Fibroblast of skin of left biceps (primary cell): ENCODE data around the gene CFAP57.
"Not testable (repeated sequence)": the region's sequence is repeated elsewhere in the genome, so short reads cannot be mapped to it uniquely, and the experiment has no call there.

ENCODE experiments used
- DNase-seq, 2 experiments: peaks; one replicate each; pipeline ENCODE4 v3.0.0-alpha.2; 2013; ENCODE audit warnings: low read depth in 2 of 2

The CFAP57 gene

DNA sequence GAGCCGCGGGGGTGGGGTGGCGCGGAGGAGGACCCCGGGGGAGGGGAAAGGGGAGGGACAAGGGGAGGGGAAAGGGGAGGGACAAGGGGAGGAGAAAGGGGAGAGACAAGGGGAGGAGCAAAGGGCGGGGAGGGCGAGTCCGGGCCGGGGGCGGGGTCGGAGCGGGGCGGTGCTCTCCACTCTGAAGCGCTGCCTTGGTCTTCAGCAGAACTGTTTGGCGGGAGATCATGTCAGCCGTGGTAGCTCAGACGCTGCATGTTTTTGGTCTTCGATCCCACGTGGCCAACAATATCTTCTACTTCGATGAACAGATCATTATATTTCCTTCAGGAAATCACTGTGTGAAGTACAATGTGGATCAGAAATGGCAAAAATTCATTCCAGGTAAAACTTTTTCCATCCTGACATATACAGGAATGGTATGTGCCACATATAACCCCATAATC, 420 bp downstream of the CFAP57 start:
- peak; percentile 55 to 63 for DNase-seq

DNA sequence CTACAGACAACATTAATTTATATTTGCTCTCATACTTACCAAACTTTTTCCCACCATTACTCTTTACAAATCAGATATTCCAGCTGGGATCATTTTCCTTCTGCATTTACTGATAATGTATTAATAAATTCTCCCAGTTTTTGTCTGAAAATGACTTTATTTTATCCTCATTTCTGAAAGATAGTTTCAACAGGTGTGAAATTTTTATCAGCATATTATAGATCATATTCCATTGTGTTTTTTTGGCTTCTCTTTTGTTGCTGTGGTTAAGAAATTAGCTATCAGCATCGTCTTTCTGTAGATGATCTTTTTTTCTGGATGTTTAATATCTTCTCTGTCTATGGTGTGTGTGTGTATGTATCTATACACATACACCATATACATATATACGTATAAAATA, 2.7 kb downstream of the CFAP57 start:
- DNase-seq, result no peak

DNA sequence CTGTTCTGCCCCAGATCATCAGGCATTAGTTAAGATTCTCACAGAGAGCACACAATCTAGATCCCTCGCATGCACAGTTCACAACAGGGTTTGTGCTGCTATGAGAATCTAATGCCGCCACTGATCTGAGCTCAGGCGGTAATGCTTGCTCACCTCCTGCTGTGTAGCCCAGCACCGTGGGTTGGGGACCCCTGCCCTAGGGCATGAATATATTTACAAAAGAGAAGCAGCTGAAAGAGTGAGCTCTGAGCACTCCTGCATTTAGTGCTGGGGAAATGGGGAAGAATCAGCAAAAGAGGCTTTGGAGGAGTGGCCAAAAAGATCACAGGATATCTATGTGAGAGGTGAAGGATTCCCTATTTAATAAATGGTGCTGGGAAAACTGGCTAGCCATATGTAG, 5.6 kb downstream of the CFAP57 start:
- no peak for DNase-seq

DNA sequence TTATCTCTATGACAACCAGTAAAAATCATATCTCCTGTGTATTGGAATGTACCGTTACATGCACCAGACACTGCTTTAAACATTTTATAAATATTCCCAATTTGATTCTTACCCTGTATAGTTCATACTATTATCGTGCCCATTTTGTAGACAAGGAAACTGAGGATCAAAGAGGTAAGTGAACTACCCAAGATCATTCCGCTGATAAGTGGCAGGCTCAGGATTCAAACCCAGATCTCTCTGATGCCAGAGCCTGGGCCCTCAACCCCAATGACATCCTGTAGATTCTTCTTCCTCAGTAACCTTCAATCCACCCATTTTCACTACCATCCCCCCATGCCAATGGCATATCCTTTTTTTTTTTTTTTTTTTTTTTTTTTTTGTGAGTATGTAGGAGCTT, 12.3 kb downstream of the CFAP57 start:
- no peak for DNase-seq

DNA sequence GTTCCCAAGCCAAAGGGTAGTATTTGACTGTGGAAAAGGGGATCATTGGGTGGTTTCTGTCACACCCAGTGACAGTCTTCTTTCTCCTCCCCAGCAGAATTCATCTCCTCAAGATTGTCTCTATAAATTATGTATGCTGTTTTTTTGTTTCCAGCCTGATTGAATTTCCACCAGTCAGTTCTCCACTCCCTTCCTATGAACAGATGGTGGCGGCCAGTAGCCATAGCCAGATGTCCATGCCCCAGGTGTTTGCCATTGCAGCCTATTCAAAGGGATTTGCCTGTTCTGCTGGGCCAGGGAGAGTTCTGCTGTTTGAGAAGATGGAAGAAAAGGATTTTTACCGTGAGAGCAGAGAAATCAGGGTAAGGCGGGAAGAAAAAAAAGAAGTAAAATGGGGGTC, 12.9 kb downstream of the CFAP57 start:
- no peak for DNase-seq

DNA sequence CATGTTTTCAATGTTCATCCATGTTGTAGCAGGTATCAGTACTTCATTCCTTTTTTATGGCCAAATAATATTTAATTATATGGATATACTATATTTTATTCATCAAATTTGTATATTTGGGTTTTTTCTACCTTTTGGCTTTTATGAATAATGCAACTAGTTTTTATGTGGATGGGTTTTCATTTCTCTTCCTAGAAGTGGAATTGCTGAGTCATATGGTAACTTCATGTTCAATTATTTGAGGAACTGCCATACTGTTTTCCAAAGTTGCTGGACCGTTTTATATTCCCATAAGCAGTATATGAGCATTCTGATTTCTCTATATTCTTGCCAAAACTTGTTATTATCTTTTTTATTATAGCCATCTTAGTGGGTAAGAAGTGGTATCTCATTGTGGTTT, 16.0 kb downstream of the CFAP57 start:
- DNase-seq, result no peak

DNA sequence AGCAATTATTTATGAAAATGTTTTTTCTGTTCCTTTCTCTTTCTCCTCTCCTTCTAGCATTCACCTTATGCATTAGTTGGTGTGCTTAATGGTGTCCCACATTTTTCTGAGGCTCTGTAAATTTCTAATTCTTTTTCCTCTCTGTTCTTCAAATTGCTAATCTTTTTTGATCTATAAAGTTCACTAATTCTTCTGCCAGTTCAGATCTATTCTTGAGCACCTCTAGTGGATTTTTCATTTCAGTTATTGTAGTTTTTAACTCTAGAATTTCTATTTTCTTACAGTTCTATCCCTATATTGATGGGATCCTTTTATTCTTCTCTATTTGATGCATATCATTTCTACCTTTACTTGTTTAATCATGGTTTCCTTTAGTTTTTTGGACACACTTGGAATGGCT, 22.4 kb downstream of the CFAP57 start:
- DNase-seq, result no peak

DNA sequence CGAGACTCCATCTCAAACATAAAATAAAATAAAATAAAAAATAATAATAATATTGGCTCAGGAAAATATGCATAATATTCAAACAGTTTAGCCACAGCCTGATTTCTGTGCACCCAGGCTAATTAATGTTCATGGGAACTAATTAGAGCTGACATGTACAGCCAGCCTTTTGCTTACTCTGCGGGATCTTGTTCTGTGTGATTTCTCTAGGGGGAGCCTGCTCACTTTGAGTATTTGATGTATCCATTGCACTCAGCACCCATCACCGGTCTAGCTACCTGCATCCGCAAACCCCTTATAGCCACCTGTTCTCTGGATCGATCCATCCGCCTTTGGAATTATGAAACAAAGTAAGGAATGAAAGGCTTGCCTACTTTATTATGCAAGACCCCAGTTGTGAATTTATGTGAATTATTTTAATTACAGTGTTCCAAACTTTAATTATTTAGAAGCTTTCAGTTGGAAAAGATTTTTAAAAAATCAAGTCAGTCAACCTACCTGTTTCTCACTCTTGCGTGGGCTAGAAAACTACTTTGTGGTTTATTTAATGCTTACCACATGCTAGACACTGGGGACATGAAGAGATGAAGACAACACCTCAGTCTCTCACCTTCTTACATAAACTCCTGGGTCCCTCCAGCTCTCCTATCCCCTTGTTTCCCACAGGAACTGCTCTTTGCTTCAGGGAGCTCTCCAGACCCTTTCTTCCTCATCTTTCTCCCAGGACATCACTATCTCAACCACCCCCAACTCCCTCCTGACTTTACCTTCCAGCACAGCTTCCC, 25.4 kb downstream of the CFAP57 start:
- DNase-seq, result no peak

DNA sequence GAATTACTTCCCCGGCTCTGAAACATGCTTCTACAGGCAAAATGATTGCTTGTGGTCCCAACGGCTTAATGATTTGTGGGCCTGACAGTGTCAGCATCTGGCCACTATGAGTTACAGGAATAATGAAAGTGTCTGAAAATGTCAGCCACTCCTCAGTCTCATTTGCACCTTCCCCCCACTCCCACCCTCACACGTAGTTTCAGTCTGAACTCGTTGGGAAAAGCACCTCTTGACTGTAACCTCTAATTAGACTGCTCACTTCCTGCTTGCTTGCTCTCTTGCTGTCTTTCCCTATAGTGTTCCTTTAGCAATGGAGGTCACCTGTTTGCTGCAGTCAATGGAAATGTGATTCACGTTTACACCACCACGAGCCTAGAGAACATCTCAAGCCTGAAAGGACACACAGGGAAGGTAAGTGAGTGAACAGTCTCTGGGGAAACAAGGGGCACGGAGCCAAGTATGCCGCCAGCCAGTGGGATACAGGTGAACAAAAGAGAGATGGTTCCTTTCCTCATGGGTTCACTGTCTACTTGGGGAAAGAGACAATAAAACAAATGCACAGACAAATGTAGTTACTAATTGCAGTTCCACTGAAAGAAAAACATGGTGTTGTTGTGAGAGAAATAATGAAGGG, 27.1 kb downstream of the CFAP57 start:
- DNase-seq, result no peak

DNA sequence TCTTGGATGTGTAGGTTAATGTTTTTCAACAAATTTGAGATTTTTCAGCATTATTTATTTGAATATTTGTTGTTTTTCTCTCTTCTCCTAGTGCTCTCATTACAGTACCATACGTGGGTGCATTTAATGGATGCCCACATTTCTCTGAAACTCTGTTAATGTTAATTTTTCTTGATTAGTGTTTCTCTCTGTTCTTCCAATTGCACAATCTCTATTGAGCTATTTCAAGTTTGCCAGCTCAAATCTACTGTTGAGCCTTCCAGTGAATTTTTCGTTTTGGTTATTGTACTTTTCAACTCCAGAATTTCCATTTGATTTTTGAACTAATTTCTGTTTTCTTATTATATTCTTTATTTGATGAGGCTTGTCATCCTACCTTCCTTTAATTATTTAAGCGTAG, 31.7 kb downstream of the CFAP57 start:
- no peak for DNase-seq

DNA sequence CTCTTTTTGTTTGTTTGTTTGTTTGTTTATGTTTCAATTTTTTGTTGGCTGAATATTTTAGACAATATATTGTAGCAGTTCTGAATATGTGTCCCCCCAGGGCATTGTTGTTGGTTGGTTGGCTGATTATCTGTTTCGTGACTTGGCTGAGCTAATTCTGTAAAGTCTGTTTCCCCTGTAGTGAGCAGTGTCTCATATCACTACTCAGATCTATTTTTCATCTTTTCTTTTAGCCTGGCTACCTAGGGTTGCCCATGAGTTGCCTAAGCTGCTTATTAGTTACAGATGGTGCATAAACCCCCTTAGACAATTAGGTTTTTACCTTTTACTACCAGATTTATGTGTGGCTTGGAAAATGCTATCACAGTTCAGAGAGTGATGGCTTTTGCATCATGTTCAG, 32.3 kb downstream of the CFAP57 start:
- DNase-seq, result no peak

DNA sequence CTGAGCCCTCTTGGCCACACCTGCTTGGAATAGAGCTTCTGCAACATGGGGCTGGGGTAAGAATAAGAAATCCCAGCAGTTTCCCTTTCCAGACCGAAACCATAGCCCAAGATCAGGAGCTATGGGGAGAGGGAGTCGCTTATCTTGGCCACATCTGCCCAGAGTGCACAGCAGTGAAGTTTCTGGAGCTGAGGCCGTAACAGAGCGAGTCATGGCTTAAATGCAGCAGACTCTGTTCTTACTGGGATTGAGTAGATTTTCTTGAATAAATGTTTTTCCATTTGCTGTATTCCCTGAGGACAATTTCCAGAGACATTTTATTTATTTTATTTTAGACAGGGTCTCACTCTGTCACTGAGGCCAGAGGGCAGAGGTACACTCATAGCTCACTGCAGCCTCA, 33.5 kb downstream of the CFAP57 start:
- DNase-seq, result no peak

DNA sequence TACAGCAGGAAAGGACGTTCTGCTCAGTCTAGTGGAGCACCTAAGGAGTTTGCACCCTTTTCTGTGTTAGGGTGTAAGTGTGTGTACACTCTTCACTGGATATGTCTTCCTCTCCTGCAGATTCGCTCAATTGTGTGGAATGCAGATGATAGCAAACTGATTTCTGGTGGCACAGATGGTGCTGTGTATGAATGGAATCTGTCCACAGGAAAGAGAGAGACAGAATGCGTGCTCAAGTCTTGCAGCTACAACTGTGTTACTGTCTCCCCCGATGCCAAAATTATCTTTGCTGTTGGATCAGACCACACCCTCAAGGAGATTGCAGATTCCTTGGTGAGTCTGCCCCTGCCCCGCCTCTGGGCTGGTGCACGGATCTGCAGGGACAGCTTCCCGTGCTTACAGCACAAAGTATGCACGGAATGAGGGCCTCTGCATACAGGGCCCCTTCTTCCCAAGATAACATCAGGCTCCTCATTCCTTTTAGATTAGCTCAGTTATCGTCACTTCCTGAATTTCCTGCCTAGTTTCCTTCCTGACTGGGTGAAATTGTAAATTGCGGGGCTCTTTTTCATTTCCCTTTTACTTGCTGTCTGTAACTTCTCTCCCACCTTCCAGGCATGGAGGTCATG, 34.6 kb downstream of the CFAP57 start:
- DNase-seq, result peak; percentile 94

DNA sequence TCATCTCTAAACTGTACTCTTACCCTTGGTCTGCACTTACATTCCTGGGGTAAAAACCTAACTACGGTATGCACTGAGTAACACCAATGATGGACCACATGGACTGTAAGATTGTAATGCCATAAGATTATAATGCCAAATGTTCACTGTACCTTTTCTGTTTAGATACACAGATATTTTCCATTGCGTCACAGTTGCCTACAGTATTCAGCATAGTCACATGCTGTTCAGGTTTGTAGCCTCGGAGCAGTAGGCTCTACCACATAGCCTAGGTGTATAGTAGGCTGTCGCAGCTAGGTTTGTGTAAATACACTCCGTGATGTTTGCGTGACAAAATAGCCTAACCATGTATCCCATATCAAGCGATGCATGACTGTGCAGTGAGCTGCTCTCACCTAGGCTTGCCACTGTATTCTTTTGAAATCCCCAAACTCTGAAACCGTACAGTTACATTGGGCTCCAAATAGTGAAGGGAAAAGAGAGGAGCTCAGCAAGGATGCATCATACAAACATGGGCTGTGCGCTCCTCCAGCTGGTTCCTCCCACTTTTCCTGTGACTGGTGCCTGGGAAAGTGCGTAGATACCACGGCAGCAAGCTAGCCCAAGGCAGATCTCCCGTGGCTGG, 35.2 kb downstream of the CFAP57 start:
- no peak for DNase-seq

DNA sequence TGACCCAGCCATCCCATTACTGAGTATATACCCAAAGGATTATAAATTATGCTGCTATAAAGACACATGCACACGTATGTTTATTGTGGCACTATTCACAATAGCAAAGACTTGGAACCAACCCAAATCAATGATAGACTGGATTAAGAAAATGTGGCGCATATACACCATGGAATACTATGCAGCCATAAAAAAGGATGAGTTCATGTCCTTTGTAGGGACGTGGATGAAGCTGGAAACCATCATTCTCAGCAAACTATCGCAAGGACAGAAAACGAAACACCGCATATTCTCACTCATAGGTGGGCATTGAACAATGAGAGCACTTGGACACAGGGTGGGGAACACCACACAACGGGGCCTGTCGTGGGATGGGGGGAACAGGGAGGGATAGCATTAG, 36.1 kb downstream of the CFAP57 start:
- DNase-seq, result not testable (repeated sequence)

DNA sequence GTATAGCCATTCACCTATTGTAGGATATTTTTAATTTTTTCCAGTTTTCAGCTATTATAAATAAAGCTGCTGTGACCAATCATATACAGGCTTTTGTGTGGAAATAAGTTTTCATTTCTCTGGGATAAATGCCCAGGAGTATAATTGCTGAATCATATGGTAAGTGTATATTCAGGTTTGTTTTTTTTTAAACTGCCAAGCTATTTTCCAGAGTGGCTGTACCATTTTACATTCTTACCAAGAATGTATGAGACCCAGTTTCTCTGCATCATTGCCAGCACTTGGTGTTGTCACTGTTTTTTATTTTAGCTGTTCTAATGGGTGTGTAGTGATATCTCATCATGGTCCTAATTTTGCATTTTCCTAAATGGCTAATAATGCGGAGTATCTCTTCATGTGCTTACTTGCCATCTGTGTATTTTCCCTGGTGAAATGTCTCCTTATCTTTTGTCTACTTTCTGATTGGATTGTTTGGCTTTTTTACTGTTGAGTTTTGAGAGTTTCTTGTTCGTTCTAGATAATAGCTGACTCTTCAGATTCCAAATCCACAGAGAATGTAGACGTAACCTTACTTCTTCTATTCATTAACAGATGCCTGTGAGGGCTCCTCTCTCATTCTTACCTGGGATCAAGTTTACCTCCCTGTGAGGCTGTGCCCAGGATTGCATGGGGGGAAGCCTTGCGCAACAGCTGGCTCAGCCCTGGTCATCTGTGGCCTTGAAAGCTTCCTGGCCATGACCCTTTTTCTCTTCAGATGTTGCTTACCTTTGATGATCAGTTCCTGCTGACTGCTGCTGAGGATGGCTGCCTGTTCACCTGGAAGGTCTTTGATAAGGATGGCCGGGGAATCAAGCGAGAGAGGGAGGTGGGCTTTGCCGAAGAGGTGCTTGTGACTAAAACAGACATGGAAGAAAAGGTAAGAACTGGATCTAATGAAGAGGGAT, 42.6 kb downstream of the CFAP57 start:
- no peak for DNase-seq

DNA sequence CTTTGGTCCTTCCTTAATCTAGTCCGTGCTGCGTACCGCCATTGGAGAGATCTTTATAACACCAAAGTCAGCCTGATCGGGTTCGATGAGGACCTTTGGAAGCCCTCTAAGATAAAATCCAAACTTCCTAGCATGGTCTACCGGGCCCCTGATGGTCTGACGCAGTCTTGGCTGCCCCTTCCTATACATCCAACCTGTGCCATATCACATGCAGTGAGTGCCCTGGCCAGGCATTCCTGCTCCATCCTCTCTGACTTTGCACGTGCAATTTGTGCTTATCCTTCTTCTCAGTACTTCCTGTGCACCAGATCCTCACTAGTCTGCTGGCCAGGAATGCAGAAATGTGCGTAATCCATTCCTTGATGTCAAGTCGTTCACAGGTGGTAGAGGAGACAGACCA, 45.6 kb downstream of the CFAP57 start:
- no peak for DNase-seq

DNA sequence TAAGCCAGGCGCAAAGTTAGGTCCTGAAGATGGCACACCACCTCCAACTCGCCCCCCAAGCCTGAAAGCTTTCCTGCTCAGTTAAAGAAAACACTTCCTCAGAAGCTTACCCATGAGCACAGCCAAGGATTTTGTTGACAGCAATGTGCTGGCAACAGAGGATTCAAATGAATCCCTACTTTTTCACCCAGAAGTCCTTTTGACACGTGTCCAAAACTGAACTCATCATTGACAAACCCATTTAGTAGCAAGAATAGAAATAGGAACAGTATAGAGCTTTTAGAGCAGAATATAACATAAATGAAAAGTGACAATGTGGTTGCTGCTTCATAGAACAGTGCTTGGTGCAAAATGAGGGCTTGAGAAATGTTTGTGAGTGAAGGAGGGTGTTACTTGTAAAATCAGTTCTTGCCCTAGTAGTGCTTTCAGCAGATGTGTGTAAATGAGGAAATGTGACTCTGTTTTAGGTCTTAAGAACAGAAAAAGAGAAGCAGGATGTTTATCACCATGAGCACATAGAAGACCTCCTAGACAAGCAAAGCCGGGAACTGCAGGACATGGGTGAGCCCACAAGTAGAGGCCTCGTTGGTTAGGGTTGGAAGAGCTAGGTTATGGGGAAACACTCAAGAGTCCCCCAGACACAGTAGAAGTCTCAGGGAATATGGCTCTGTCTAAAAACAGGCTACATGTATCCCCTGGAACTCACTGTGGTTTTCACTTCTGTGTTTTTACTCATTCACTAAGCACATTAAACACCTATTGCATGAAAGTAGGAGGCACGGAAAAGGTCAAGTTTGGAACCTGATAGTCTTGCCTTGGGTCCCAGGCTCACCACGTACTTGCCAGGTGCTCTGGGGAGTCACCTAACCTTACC, 49.0 kb downstream of the CFAP57 start:
- DNase-seq, result no peak

DNA sequence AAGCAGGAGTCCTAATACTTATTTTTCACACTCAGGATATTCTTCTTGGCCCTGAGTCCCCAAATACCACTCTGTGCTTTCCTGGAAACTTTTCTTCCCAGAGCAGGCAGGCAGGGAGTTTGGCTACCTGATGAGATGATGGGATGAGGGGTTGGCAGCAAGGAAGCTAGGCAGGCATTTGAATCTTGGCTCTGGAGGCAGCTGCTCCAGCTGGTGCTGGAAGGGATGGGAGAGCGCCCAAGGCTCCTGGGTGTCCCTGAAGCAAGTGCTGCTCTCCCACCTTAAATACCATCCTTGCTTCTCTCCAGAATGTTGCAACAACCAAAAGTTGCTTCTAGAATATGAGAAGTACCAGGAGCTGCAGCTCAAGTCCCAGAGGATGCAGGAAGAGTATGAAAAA, 49.7 kb downstream of the CFAP57 start:
- DNase-seq, result no peak

DNA sequence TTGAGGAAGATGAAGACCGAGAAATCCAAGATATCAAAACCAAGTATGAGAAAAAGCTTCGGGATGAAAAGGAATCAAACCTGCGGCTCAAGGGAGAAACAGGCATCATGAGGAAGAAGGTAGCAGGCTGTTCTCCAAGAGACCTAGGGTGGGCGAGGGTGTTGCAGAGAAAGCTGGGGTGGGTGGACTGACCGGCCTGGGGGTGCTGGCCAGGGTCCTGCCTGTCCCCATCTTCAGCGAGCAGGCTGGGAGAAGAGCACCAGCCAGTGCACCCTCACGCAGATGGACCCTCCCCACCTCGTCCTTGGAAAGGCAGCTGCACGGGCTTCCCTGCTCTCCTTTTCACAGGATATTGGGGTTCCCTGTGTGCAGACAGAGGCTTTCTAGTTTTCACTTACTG, 50.7 kb downstream of the CFAP57 start:
- no peak for DNase-seq

DNA sequence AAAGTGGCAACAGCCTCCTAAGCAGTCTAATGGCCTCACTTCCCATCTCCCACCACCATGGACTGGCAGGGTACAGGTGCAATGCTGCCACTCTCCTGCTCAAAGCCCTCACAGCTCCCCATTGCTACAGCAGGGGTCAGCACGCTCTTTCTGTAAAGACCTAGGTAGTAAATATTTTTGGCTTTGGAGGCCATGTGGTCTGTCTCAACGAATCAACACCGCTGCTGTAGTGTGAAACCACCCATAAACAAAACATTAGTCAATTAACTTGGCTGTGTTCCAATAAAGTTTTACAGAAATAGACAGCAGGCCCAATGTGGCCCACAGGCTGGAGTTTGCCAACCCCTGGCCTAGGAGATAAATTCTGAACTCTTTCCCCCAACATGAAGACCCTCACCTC, 53.0 kb downstream of the CFAP57 start:
- DNase-seq, result no peak
